Sigmoid colon (tissue), 7 donors: ENCODE measurements around the gene RBM5. TPM values are rescaled to one million over a fixed set of nuclear protein-coding genes. Genes with fewer than 3 reads are reported as not detected.

ENCODE experiments used
- DNase-seq: peaks from one replicate; pipeline ENCODE4 v3.0.0-alpha.2; 2019
- H3K27ac ChIP-seq, 4 donors: fragments of 200-600 bp; sonication (generic); one replicate each; pipeline ENCODE4 v1.5.1; 2016 to 2019; ENCODE audit warnings: mild to moderate bottlenecking in 1 of 4
- H3K27me3 ChIP-seq, 3 donors: fragments of 200-600 bp; sonication (generic); one replicate each; pipeline ENCODE4 v1.5.1; 2019; ENCODE audit warnings: mild to moderate bottlenecking in 1 of 3
- H3K36me3 ChIP-seq, 4 donors: fragments of 200-600 bp; sonication (generic); one replicate each; pipeline ENCODE4 v1.5.1; 2016 to 2019
- H3K4me1 ChIP-seq, 4 donors: fragments of 200-600 bp; sonication (generic); one replicate each; pipeline ENCODE4 v1.5.1; 2017 to 2019
- H3K4me3 ChIP-seq, 4 donors: fragments of 200-600 bp; sonication (generic); one replicate each; pipeline ENCODE4 v1.5.1; 2017 to 2019; ENCODE audit warnings: mild to moderate bottlenecking in 2 of 4, moderate library complexity in 1 of 4
- H3K9me3 ChIP-seq, 4 donors: fragments of 200-600 bp in 3 of 4; sonication (generic) in 3 of 4; one replicate each; pipeline versions ENCODE4 v1.5.1 to v1.6.1; 2013 to 2019
- CTCF ChIP-seq, 4 experiments: fragments of 450-650 bp in 3 of 4; fragments of 200-600 bp in 1 of 4; IDR thresholded peaks; one replicate each; pipeline ENCODE4 v1.5.1; 2016 to 2019; ENCODE audit warnings: antibody characterized with exemption in 4 of 4, mild to moderate bottlenecking in 3 of 4, moderate library complexity in 2 of 4
- EP300 ChIP-seq, 4 donors: sonication (generic); formaldehyde crosslinking; IDR thresholded peaks; one replicate each; pipeline ENCODE4 v1.6.1; 2017; ENCODE audit warnings: antibody characterized with exemption in 4 of 4
- POLR2A ChIP-seq, 2 donors: fragments of 450-650 bp; IDR thresholded peaks; one replicate each; pipeline ENCODE4 v1.6.1; 2016; ENCODE audit warnings: antibody characterized with exemption in 2 of 2, mild to moderate bottlenecking in 2 of 2, moderate library complexity in 2 of 2
- POLR2AphosphoS5 ChIP-seq, 4 donors: sonication (generic); formaldehyde crosslinking; IDR thresholded peaks; one replicate each; pipeline ENCODE4 v1.6.1; 2017; ENCODE audit warnings: antibody characterized with exemption in 4 of 4
- WGBS, 2 donors: extraction: QIAGEN DNeasy Blood & Tissue Kit; methylation state at CpG; one replicate each; pipeline ENCODE4 v1.1.7; 2013; 5-methylcytosine and 5-hydroxymethylcytosine counted together
- intact Hi-C: fragments of 100-400 bp; cut with DNase I; formaldehyde crosslinking; loops from one replicate; pipeline ENCODE4 v1.15.1; 2023
- polyA plus RNA-seq, 3 donors: library from polyadenylated mRNA; stranded (reverse); fragments of 200-250 nt; gene quantifications; one replicate each; pipeline ENCODE4 v1.2.3, GENCODE V29; 2013
- total RNA-seq, 4 donors: library from RNA; depleted of rRNA; stranded (reverse); fragments of >200 nt; gene quantifications; one replicate each; pipeline ENCODE4 v1.1.0, GENCODE V29; 2016
- donor health status: healthy with polysubstance abuse.
- donor health status: Bipolar disorder and iron deficiency.
- donor health status: healthy.

Gene RBM5
- total and polyA plus RNA-seq, 7 donors, result 19.4 to 294 (median 149) TPM

- Histone ChIP-seq H3K4me3 (no peak overlapping the region), H3K4me1 (peaks cover 0 to 8% (median 0%) of the 10 kb centered on the region in 4 donors), H3K36me3 (peaks cover 62 to 85% (median 84%) of the 10 kb centered on the region in 4 donors), H3K27ac (no peak overlapping the region), H3K9me3 (no peaks in the 10 kb centered on the region), H3K27me3 (no peaks in the 10 kb centered on the region)
- no peak for DNase-seq
- no peak for TF ChIP-seq POLR2A (IDR thresholded peaks at IDR 0.05)
- no peak for TF ChIP-seq CTCF (IDR thresholded peaks at IDR 0.05)
- TF ChIP-seq POLR2AphosphoS5 (IDR thresholded peaks at IDR 0.05), result no peak
- TF ChIP-seq EP300 (IDR thresholded peaks at IDR 0.05), result no peak
- 94% methylated on average over 8 of the region's 8 CpGs for WGBS, 2 donors
- intact Hi-C loops, result no loop called here
Measured at GRCh38 chr3:50117120-50117519, 28.4 kb downstream of the RBM5 start.

- Histone ChIP-seq H3K27me3 (no peaks in the 10 kb centered on the region), H3K27ac (no peak overlapping the region), H3K36me3 (peaks cover 57 to 74% (median 74%) of the 10 kb centered on the region in 4 donors), H3K4me3 (no peak overlapping the region), H3K4me1 (peaks cover 0 to 9% (median 0%) of the 10 kb centered on the region in 4 donors), H3K9me3 (no peaks in the 10 kb centered on the region)
- TF ChIP-seq POLR2A (IDR thresholded peaks at IDR 0.05), result no peak
- TF ChIP-seq POLR2AphosphoS5 (IDR thresholded peaks at IDR 0.05), result no peak
- no peak for TF ChIP-seq CTCF (IDR thresholded peaks at IDR 0.05)
- no peak for TF ChIP-seq EP300 (IDR thresholded peaks at IDR 0.05)
- 91 to 92% methylated on average over 10 of the region's 10 CpGs for WGBS, 2 donors
- intact Hi-C loops, result no loop called here
- DNase-seq, result no peak
Measured at GRCh38 chr3:50118237-50118636, 29.5 kb downstream of the RBM5 start.

GRCh38 chr3:50119786-50120185, 31.1 kb downstream of the RBM5 start:
- 84 to 91% methylated on average over 3 of the region's 3 CpGs for WGBS, 2 donors
- DNase-seq, result no peak
- Histone ChIP-seq H3K4me3 (no peak overlapping the region), H3K27me3 (no peaks in the 10 kb centered on the region), H3K9me3 (no peaks in the 10 kb centered on the region), H3K27ac (no peak overlapping the region), H3K36me3 (peaks cover 42 to 59% (median 58%) of the 10 kb centered on the region in 4 donors), H3K4me1 (peaks cover 0 to 20% (median 11%) of the 10 kb centered on the region in 4 donors)
- TF ChIP-seq CTCF (IDR thresholded peaks at IDR 0.05) (no peak), EP300 (IDR thresholded peaks at IDR 0.05) (no peak), POLR2AphosphoS5 (IDR thresholded peaks at IDR 0.05) (no peak), POLR2A (IDR thresholded peaks at IDR 0.05) (no peak)
- intact Hi-C loops, result loop anchor here (2.0 kb wide), 2 partner anchors 35 to 107 kb away; partner anchors contain the start of gene SEMA3F

GRCh38 chr3:50120364-50121071, 31.8 kb downstream of the RBM5 start:
- no peaks in the 10 kb centered on the region for H3K9me3 ChIP-seq
- 86 to 89% methylated on average over 10 of the region's 10 CpGs for whole genome bisulfite sequencing, 2 donors
- peaks cover 0 to 26% (median 18%) of the 10 kb centered on the region in 4 donors for H3K4me1 ChIP-seq
- peaks cover 34 to 51% (median 51%) of the 10 kb centered on the region in 4 donors for H3K36me3 ChIP-seq
- intact Hi-C loops, result loop anchor here (1.0 to 2.0 kb wide), 3 partner anchors 34 to 106 kb away; partner anchors contain the start of gene SEMA3F
- DNase-seq, result no peak
- H3K4me3 ChIP-seq, result no peak overlapping the region
- TF ChIP-seq POLR2A (IDR thresholded peaks at IDR 0.05) (no peak), POLR2AphosphoS5 (IDR thresholded peaks at IDR 0.05) (no peak), CTCF (IDR thresholded peaks at IDR 0.05) (no peak)
- H3K27me3 ChIP-seq, result no peaks in the 10 kb centered on the region
- H3K27ac ChIP-seq, result no peak overlapping the region
